HepG2 (cell line): ENCODE data around the gene HOXA6. TPM values are rescaled to one million over a fixed set of nuclear protein-coding genes. Genes with fewer than 3 reads are reported as not detected.

Experiments used
- ATAC-seq: fragments of 200-7000 bp; cut with Tn5 transposase; 3 replicates; pipeline ENCODE4 v1.9.1; 2020; ENCODE audit warnings: mild to moderate bottlenecking, moderate library complexity
- BruUV-seq: library from RNA; stranded (reverse); fragments of 400-500 nt; replicated peaks from 2 replicates; lab custom pipeline; 2021; lab: Mats Ljungman, UMichigan
- CTCF ChIA-PET: fragments of 300-600 bp; formaldehyde crosslinking; extraction: SDS; loops from one replicate; lab custom pipeline; 2021; ENCODE audit warnings: low total read pairs, inconsistent platforms, low intra/inter-chr PET ratio; lab: Yijun Ruan, JAX
- POLR2A ChIA-PET: fragments of 350-600 bp; sonication (Branson Sonifier 250); formaldehyde crosslinking; loops from one replicate; lab custom pipeline; 2020; ENCODE audit warnings: antibody characterized with exemption, inconsistent platforms; lab: Yijun Ruan, JAX
- DNase-seq: peaks from one replicate; pipeline ENCODE4 v3.0.0-alpha.2; 2015; ENCODE audit warnings: low spot score
- FAIRE-seq: peaks from 3 replicates; lab custom pipeline; 2011; peaks lifted over from hg19 to GRCh38; lab: Jason Lieb, UNC
- H2AFZ ChIP-seq: one replicate; pipeline ENCODE4 v1.6.1; 2011; ENCODE audit warnings: low read length, inconsistent platforms
- H3K27ac ChIP-seq: fragments of 300-600 bp; 3 replicates; pipeline ENCODE4 v1.8.0; 2011; ENCODE audit warnings: mixed run types, mild to moderate bottlenecking, mixed read lengths, low read length, inconsistent platforms; ENCODE audit not compliant: insufficient read depth; ENCODE audit errors: extremely low read length
- H3K27me3 ChIP-seq, 2 experiments: fragments of 200-600 bp in 1 of 2; 2 replicates in 1 of 2; 3 replicates in 1 of 2; pipeline versions ENCODE4 v1.6.0 to v1.8.0; 2011; ENCODE audit warnings: low read length in 2 of 2, mild to moderate bottlenecking in 2 of 2, moderate library complexity in 2 of 2, inconsistent platforms in 1 of 2; ENCODE audit not compliant: insufficient read depth in 2 of 2, control insufficient read depth in 1 of 2
- H3K36me3 ChIP-seq, 2 experiments: fragments of 200-600 bp in 1 of 2; replicated peaks in 1 of 2; 2 replicates in 1 of 2; 3 replicates in 1 of 2; pipeline versions ENCODE4 v1.5.1 to v1.8.0; 2011; ENCODE audit warnings: low read length in 2 of 2, inconsistent platforms in 1 of 2; ENCODE audit not compliant: insufficient read depth in 2 of 2, control insufficient read depth in 1 of 2
- H3K4me1 ChIP-seq: 2 replicates; pipeline ENCODE4 v1.5.1; 2012; ENCODE audit warnings: low read length, inconsistent platforms; ENCODE audit not compliant: insufficient read depth
- H3K4me2 ChIP-seq: 2 replicates; pipeline ENCODE4 v1.6.0; 2011; ENCODE audit warnings: low read depth, low read length, inconsistent platforms
- H3K4me3 ChIP-seq, 3 experiments: fragments of 200-600 bp in 1 of 3; sonication (generic), shearing (Covaris generic) in 1 of 3; replicated peaks in 1 of 3; 2 replicates each; pipeline ENCODE4 v1.5.1; 2011 to 2016; ENCODE audit warnings: low read length in 3 of 3, inconsistent platforms in 2 of 3, low read depth in 2 of 3, mild to moderate bottlenecking in 2 of 3, control low read depth in 1 of 3, mixed read lengths in 1 of 3; ENCODE audit not compliant: insufficient read depth in 1 of 3
- H3K79me2 ChIP-seq: one replicate; pipeline ENCODE4 v1.6.1; 2011; ENCODE audit warnings: low read length, inconsistent platforms; ENCODE audit not compliant: insufficient read depth
- H3K9ac ChIP-seq: 2 replicates; pipeline ENCODE4 v1.6.0; 2011; ENCODE audit warnings: mild to moderate bottlenecking, low read depth, low read length, inconsistent platforms; ENCODE audit not compliant: insufficient read depth
- H3K9me3 ChIP-seq: 2 replicates; pipeline ENCODE4 v1.5.1; 2012; ENCODE audit warnings: mild to moderate bottlenecking, low read length
- H4K20me1 ChIP-seq: 2 replicates; pipeline ENCODE4 v1.6.0; 2011; ENCODE audit warnings: inconsistent platforms, mild to moderate bottlenecking, low read length, moderate library complexity; ENCODE audit not compliant: insufficient read depth
- CEBPG ChIP-seq: IDR thresholded peaks from 2 replicates; pipeline ENCODE4 v1.6.1; 2016
- DMTF1 ChIP-seq: sonication (generic); formaldehyde crosslinking; IDR thresholded peaks from 2 replicates; pipeline ENCODE4 v1.4.0; 2020; ENCODE audit warnings: mild to moderate bottlenecking, missing genetic modification reagents
- DR1 ChIP-seq: sonication (generic); formaldehyde crosslinking; IDR thresholded peaks from 2 replicates; pipeline ENCODE4 v1.8.0; 2021; ENCODE audit warnings: mild to moderate bottlenecking, missing genetic modification reagents, inconsistent platforms
- ETV5 ChIP-seq: IDR thresholded peaks from 2 replicates; pipeline ENCODE4 v1.6.1; 2018; ENCODE audit warnings: missing biosample characterization, missing genetic modification reagents, inconsistent platforms, borderline replicate concordance
- GATA4 ChIP-seq: sonication (generic); IDR thresholded peaks from 2 replicates; pipeline ENCODE4 v1.6.1; 2016; ENCODE audit warnings: antibody characterized with exemption, low read depth, borderline replicate concordance
- GRHL1 ChIP-seq: sonication (generic); formaldehyde crosslinking; conservative IDR thresholded peaks from 2 replicates; pipeline ENCODE4 v1.8.0; 2022; ENCODE audit warnings: missing genetic modification reagents
- IRF2 ChIP-seq: IDR thresholded peaks from 2 replicates; pipeline ENCODE4 v1.6.1; 2018; ENCODE audit warnings: missing genetic modification reagents, missing compliant biosample characterization
- KDM4B ChIP-seq: sonication (generic); formaldehyde crosslinking; IDR thresholded peaks from 2 replicates; pipeline ENCODE4 v1.4.0; 2020; ENCODE audit warnings: missing genetic modification reagents
- MEF2D ChIP-seq: sonication (generic); formaldehyde crosslinking; IDR thresholded peaks from 2 replicates; pipeline ENCODE4 v1.5.1; 2020; ENCODE audit warnings: mild to moderate bottlenecking, missing genetic modification reagents
- NONO ChIP-seq, 2 experiments: fragments of 450-650 bp in 1 of 2; sonication (generic) in 1 of 2; formaldehyde crosslinking in 1 of 2; IDR thresholded peaks in 1 of 2; conservative IDR thresholded peaks in 1 of 2; 2 replicates each; pipeline versions ENCODE4 v1.6.1 to v1.8.0; 2017 to 2022; ENCODE audit warnings: mild to moderate bottlenecking in 1 of 2, missing genetic modification reagents in 1 of 2, moderate library complexity in 1 of 2
- NRL ChIP-seq: sonication (generic); formaldehyde crosslinking; IDR thresholded peaks from 2 replicates; pipeline ENCODE4 v1.5.0; 2020; ENCODE audit warnings: missing genetic modification reagents, mild to moderate bottlenecking, moderate library complexity, borderline replicate concordance
- POLR2G ChIP-seq: fragments of 200-400 bp; formaldehyde crosslinking; IDR thresholded peaks from 2 replicates; pipeline ENCODE4 v1.6.1; 2018; ENCODE audit warnings: mild to moderate bottlenecking, low read depth, low read length, moderate library complexity
- PREB ChIP-seq: sonication (generic); formaldehyde crosslinking; IDR thresholded peaks from 2 replicates; pipeline ENCODE4 v1.4.0; 2020; ENCODE audit warnings: missing genetic modification reagents
- ZNF224 ChIP-seq: sonication (generic); formaldehyde crosslinking; IDR thresholded peaks from 2 replicates; pipeline ENCODE4 v1.5.0; 2020; ENCODE audit warnings: mild to moderate bottlenecking, missing genetic modification reagents
- ZNF232 ChIP-seq: sonication (generic); formaldehyde crosslinking; IDR thresholded peaks from 2 replicates; pipeline ENCODE4 v1.4.0; 2020; ENCODE audit warnings: missing genetic modification reagents, borderline replicate concordance
- ZNF235 ChIP-seq: sonication (generic); formaldehyde crosslinking; IDR thresholded peaks from 2 replicates; pipeline ENCODE4 v1.8.1; 2023; ENCODE audit warnings: mild to moderate bottlenecking, missing genetic modification reagents, borderline replicate concordance
- WGBS: methylation state at CpG from one replicate; pipeline ENCODE4 v1.1.6; 2017; ENCODE audit warnings: low lambda C conversion rate; 5-methylcytosine and 5-hydroxymethylcytosine counted together
- in situ Hi-C: cut with HindIII; loops from 2 replicates; pipeline ENCODE4 v1.10.0; 2017; ENCODE audit warnings: low pct_unique_long_range_greater_than_20kb; ENCODE audit not compliant: extremely low pct_ligation_motif_present
- intact Hi-C: fragments of 100-400 bp; cut with micrococcal nuclease; formaldehyde crosslinking; loops from one replicate; pipeline ENCODE4 v1.10.0; 2022; ENCODE audit not compliant: unreplicated experiment
- polyA plus RNA-seq, 8 experiments: library from polyadenylated mRNA; depleted of rRNA in 3 of 8; stranded (reverse) in 7 of 8; unstranded in 1 of 8; fragments of >200 nt; fragmentation: Illumina TruSeq in 4 of 8; extraction: Trizol in 4 of 8; gene quantifications; 2 replicates each; pipeline versions ENCODE4 v1.2.1 to v1.2.3, GENCODE V29; 2011 to 2016; ENCODE audit warnings: low read depth in 4 of 8, missing spikeins in 1 of 8, mixed read lengths in 1 of 8; ENCODE audit not compliant: insufficient read depth in 1 of 8
- total RNA-seq, 5 experiments: library from RNA; depleted of rRNA; stranded (reverse); fragments of >200 nt; fragmentation: Illumina TruSeq; extraction: Trizol; gene quantifications; 2 replicates each; pipeline ENCODE4 v1.2.3, GENCODE V29; 2016; ENCODE audit warnings: low read depth in 1 of 5

The HOXA6 gene
- total and polyA plus RNA-seq, 2 of the 13 experiments (the other 11 are each of a cell fraction or from before 2014, with no cell fraction given) = 1.3 to 1.5 TPM

GRCh38 chr7:27157702-27158431, 10.3 kb upstream of the HOXA6 start (continued):
- no peak for TF ChIP-seq NONO (IDR thresholded peaks at IDR 0.05)
- TF ChIP-seq NONO (CRISPR knock-in tag; conservative IDR thresholded peaks at IDR 0.05) = no peak
- TF ChIP-seq DR1 (CRISPR knock-in tag) = no peak
- TF ChIP-seq CEBPG = no peak

- Histone ChIP-seq H3K9ac (no peak overlapping the region), H3K79me2 (no peaks in the 10 kb centered on the region), H2AFZ (no peak overlapping the region)
- TF ChIP-seq MEF2D (CRISPR knock-in tag) = no peak
- no peak for TF ChIP-seq GRHL1 (CRISPR knock-in tag)
- TF ChIP-seq ZNF232 (CRISPR knock-in tag) = no peak
- no peak for TF ChIP-seq GATA4
- TF ChIP-seq KDM4B (CRISPR knock-in tag) = no peak
- no peak for TF ChIP-seq IRF2 (CRISPR knock-in tag)
- TF ChIP-seq ZNF235 (CRISPR knock-in tag) = no peak
- TF ChIP-seq ZNF224 (CRISPR knock-in tag) = no peak
- no peak for TF ChIP-seq ETV5 (CRISPR knock-in tag)
- no peak for TF ChIP-seq NRL (CRISPR knock-in tag)
- TF ChIP-seq DMTF1 (CRISPR knock-in tag) = no peak
- TF ChIP-seq POLR2G = no peak
- no peak for TF ChIP-seq PREB
- TF ChIP-seq, all 625 proteins: peak for 0
- Histone ChIP-seq H3K4me3 (no peak overlapping the region; a peak in 1 of 6 replicates), H4K20me1 (no peaks in the 10 kb centered on the region), H3K27me3 (peaks cover 6 to 50% of the 10 kb centered on the region in 2 experiments), H3K9me3 (no peaks in the 10 kb centered on the region), H3K36me3 (no peaks in the 10 kb centered on the region), H3K4me1 (peaks cover 22% of the 10 kb centered on the region), H3K27ac (no peak overlapping the region), H3K4me2 (no peak overlapping the region)
- in situ Hi-C loops = loop anchor here (5.0 to 25.0 kb wide), 2 partner anchors 790 to 1070 kb away; no protein-coding TSS in a partner anchor
- WGBS = 80% methylated on average over 20 of the region's 30 CpGs
- FAIRE-seq = no peak
- intact Hi-C loops = no loop called here
- ChIA-PET CTCF (no interaction called here), POLR2A (interaction anchor here (0.6 kb wide), 1 partner anchor 34 kb away, joined by 3 read pairs; no protein-coding TSS in a partner anchor)
- no peak for DNase-seq
- BruUV-seq = no TSS peak
- ATAC-seq = no peak
Observed at GRCh38 chr7:27156916-27157701, 9.5 kb upstream of the HOXA6 start.
